ENCODE data around the gene MYO1A.
A peak's percentile ranks its signal among the peaks of the same experiment; 100 is the strongest.

- TF ChIP-seq CTCF (IDR thresholded peaks at IDR 0.05) (peak; percentile 79 to 97 (median 96)), POLR2A (IDR thresholded peaks at IDR 0.05) (no peak)
Measured at GRCh38 chr12:57069523-57069922, 19.6 kb upstream of the MYO1A start.
